ENCODE measurements around the gene KCNC3. TPM values are rescaled to one million over a fixed set of nuclear protein-coding genes. Genes with fewer than 3 reads are reported as not detected.

KCNC3 gene
- total and polyA plus RNA-seq, 2 experiments from 2014 or later, result 1.3 to 3.4 TPM

- Mint-ChIP-seq H3K36me3 (ENCODE audit: low read depth) (peaks cover 43% of the 10 kb centered on the region), H3K9me3 (peaks cover 92% of the 10 kb centered on the region), H3K27ac (no peak overlapping the region), H3K4me1 (no peaks in the 10 kb centered on the region), H3K4me3 (no peak overlapping the region), H3K27me3 (ENCODE audit: insufficient read depth, low read depth, poor library complexity) (peaks cover 7% of the 10 kb centered on the region)
- TF ChIP-seq STAT1 (IDR thresholded peaks at IDR 0.05; ENCODE audit: unreplicated experiment), result no peak
- no peak for TF ChIP-seq ZNF114 (CRISPR knock-in tag; IDR thresholded peaks at IDR 0.05)
- DNase-seq (ENCODE audit: low spot score) (no peak), ATAC-seq (no peak)
- no peak overlapping the region for H2AFZ ChIP-seq
- H3K27ac ChIP-seq (ENCODE audit: low read depth), result no peak overlapping the region
- no peak overlapping the region for H3K4me3 ChIP-seq
- H3K9me2 ChIP-seq (ENCODE audit: insufficient read depth), result 0 out of 2 replicates have a peak, but pooled peaks cover 3% of the 10 kb centered on the region
- no peaks in the 10 kb centered on the region for H4K20me1 ChIP-seq (replicated peaks; ENCODE audit: insufficient read depth)
- H3K79me2 ChIP-seq (replicated peaks; ENCODE audit: insufficient read depth), result no peaks in the 10 kb centered on the region
- H3K36me3 ChIP-seq (ENCODE audit: insufficient read depth), result no peaks in the 10 kb centered on the region
- no peaks in the 10 kb centered on the region for H3F3A ChIP-seq (replicated peaks; ENCODE audit: low read depth)
- no peaks in the 10 kb centered on the region for H3K27me3 ChIP-seq (ENCODE audit: insufficient read depth)
- no peaks in the 10 kb centered on the region; the same call in 1 of the 2 replicates for H3K4me1 ChIP-seq (ENCODE audit: insufficient read depth)
- no peak overlapping the region for H3K4me2 ChIP-seq
These were observed 30.2 kb upstream of the KCNC3 start for GRCh38 chr19:50359328-50359818.

GRCh38 chr19:50358483-50359327 is 29.5 kb upstream of the KCNC3 start:
- Histone ChIP-seq H3K4me3 (no peak overlapping the region), H4K20me1 (replicated peaks; ENCODE audit: insufficient read depth) (no peaks in the 10 kb centered on the region), H3F3A (replicated peaks; ENCODE audit: low read depth) (no peaks in the 10 kb centered on the region), H2AFZ (no peak overlapping the region), H3K9me2 (ENCODE audit: insufficient read depth) (0 out of 2 replicates have a peak, but pooled peaks cover 3% of the 10 kb centered on the region), H3K79me2 (replicated peaks; ENCODE audit: insufficient read depth) (no peaks in the 10 kb centered on the region), H3K36me3 (ENCODE audit: insufficient read depth) (no peaks in the 10 kb centered on the region), H3K27me3 (ENCODE audit: insufficient read depth) (no peaks in the 10 kb centered on the region), H3K4me2 (no peak overlapping the region), H3K27ac (ENCODE audit: low read depth) (no peak overlapping the region), H3K4me1 (ENCODE audit: insufficient read depth) (no peaks in the 10 kb centered on the region; the same call in 1 of the 2 replicates)
- Mint-ChIP-seq H3K4me3 (no peak overlapping the region), H3K27me3 (ENCODE audit: insufficient read depth, low read depth, poor library complexity) (peaks cover 7% of the 10 kb centered on the region), H3K9me3 (peaks cover 95% of the 10 kb centered on the region), H3K27ac (no peak overlapping the region), H3K36me3 (ENCODE audit: low read depth) (peaks cover 42% of the 10 kb centered on the region), H3K4me1 (no peaks in the 10 kb centered on the region)
- no peak for ATAC-seq
- TF ChIP-seq JUNB (IDR thresholded peaks at IDR 0.05; ENCODE audit: unreplicated experiment) (no peak), ZNF331 (CRISPR knock-in tag; IDR thresholded peaks at IDR 0.05; ENCODE audit: low read depth) (no peak), ZNF114 (CRISPR knock-in tag; IDR thresholded peaks at IDR 0.05) (no peak), POLR2AphosphoS5 (IDR thresholded peaks at IDR 0.05; ENCODE audit: low read depth) (no peak), ZNF462 (CRISPR knock-in tag; IDR thresholded peaks at IDR 0.05) (no peak)
- TF ChIP-seq, protein P1, sequence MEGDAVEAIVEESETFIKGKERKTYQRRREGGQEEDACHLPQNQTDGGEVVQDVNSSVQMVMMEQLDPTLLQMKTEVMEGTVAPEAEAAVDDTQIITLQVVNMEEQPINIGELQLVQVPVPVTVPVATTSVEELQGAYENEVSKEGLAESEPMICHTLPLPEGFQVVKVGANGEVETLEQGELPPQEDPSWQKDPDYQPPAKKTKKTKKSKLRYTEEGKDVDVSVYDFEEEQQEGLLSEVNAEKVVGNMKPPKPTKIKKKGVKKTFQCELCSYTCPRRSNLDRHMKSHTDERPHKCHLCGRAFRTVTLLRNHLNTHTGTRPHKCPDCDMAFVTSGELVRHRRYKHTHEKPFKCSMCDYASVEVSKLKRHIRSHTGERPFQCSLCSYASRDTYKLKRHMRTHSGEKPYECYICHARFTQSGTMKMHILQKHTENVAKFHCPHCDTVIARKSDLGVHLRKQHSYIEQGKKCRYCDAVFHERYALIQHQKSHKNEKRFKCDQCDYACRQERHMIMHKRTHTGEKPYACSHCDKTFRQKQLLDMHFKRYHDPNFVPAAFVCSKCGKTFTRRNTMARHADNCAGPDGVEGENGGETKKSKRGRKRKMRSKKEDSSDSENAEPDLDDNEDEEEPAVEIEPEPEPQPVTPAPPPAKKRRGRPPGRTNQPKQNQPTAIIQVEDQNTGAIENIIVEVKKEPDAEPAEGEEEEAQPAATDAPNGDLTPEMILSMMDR (conservative IDR thresholded peaks at IDR 0.05; ENCODE audit: low read depth in 2 of 2), result no peak
- no peak for DNase-seq (ENCODE audit: low spot score)
